BE2C (cell line): ENCODE measurements around the gene AUTS2.

ENCODE experiments used
- DNase-seq: peaks from one replicate; pipeline ENCODE4 v3.0.0-alpha.2; 2020
- H3K27me3 ChIP-seq: fragments of 250-450 bp; sonication (Bioruptor Pico); 2 replicates; pipeline ENCODE4 v1.5.1; 2020; ENCODE audit warnings: mild to moderate bottlenecking
- H3K36me3 ChIP-seq: fragments of 250-450 bp; sonication (Bioruptor Pico); 2 replicates; pipeline ENCODE4 v1.5.1; 2020; ENCODE audit warnings: mild to moderate bottlenecking
- H3K4me1 ChIP-seq: fragments of 250-450 bp; sonication (Bioruptor Pico); 2 replicates; pipeline ENCODE4 v1.5.1; 2020
- H3K4me3 ChIP-seq: 2 replicates; pipeline ENCODE4 v1.5.1; 2011; ENCODE audit warnings: low read depth, low read length
- H3K9me3 ChIP-seq: fragments of 250-450 bp; sonication (Bioruptor Pico); 2 replicates; pipeline ENCODE4 v1.5.1; 2020
- TF ChIP-seq, protein P1 (sequence below): IDR thresholded peaks from 2 replicates; pipeline ENCODE4 v1.5.1; 2012; ENCODE audit warnings: mild to moderate bottlenecking, low read depth, low read length

AUTS2 gene

GRCh38 chr7:69795932-69796331 is 197.7 kb downstream of the AUTS2 start:
- H3K27me3 ChIP-seq: no peaks in the 10 kb centered on the region
- H3K36me3 ChIP-seq: no peaks in the 10 kb centered on the region
- peaks cover 20% of the 10 kb centered on the region for H3K4me1 ChIP-seq
- TF ChIP-seq, protein P1, sequence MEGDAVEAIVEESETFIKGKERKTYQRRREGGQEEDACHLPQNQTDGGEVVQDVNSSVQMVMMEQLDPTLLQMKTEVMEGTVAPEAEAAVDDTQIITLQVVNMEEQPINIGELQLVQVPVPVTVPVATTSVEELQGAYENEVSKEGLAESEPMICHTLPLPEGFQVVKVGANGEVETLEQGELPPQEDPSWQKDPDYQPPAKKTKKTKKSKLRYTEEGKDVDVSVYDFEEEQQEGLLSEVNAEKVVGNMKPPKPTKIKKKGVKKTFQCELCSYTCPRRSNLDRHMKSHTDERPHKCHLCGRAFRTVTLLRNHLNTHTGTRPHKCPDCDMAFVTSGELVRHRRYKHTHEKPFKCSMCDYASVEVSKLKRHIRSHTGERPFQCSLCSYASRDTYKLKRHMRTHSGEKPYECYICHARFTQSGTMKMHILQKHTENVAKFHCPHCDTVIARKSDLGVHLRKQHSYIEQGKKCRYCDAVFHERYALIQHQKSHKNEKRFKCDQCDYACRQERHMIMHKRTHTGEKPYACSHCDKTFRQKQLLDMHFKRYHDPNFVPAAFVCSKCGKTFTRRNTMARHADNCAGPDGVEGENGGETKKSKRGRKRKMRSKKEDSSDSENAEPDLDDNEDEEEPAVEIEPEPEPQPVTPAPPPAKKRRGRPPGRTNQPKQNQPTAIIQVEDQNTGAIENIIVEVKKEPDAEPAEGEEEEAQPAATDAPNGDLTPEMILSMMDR: no peak
- no peaks in the 10 kb centered on the region for H3K9me3 ChIP-seq
- H3K4me3 ChIP-seq: no peak overlapping the region
- no peak for DNase-seq

DNA sequence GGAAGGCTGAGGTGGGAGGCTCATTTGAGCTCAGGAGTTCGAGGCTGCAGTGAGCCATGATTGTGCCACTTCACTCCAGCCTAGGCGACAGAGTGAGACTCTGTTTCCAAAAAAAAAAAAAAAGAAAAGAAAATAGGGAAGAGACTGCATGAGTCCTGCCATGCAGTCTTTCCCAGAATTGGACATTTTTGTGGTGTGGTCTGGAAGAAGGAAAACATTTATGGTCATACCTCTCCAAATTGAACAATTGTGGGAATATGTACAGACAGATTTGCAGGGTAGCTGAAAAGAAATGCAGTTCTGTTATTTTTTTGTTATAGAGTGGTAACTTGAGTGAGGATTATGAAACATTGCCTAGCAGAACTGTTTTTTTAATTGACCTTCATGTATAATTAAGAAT is 198.1 kb downstream of the AUTS2 start:
- peaks cover 19% of the 10 kb centered on the region for H3K4me1 ChIP-seq
- TF ChIP-seq, protein P1: no peak
- no peak overlapping the region for H3K4me3 ChIP-seq
- no peaks in the 10 kb centered on the region for H3K27me3 ChIP-seq
- H3K9me3 ChIP-seq: no peaks in the 10 kb centered on the region
- H3K36me3 ChIP-seq: no peaks in the 10 kb centered on the region
- DNase-seq: no peak

- Histone ChIP-seq H3K4me3 (no peak overlapping the region), H3K4me1 (peaks cover 31% of the 10 kb centered on the region), H3K36me3 (no peaks in the 10 kb centered on the region), H3K9me3 (no peaks in the 10 kb centered on the region), H3K27me3 (no peaks in the 10 kb centered on the region)
- TF ChIP-seq, protein P1: no peak
- no peak for DNase-seq
Measured at GRCh38 chr7:69799048-69799697, 200.9 kb downstream of the AUTS2 start.

DNA sequence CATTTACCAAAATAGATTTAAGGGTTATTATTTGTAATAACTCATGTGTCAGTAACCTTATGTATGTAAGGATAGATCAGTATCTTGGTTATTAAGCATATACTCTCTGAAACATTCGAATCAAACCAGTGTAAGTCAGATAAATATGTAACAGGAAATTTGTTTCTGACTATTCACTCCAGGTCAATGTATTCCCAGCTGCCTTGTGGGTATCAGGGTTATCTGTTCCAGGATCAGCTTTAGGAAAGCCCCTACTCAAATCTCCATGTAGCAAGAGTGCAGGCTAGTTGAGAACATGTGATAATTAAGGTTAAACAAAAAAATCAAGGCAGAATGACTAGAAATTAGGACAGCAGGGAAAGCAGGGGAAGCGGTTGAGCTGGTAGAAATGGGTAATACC is 201.7 kb downstream of the AUTS2 start:
- no peak overlapping the region for H3K4me3 ChIP-seq
- H3K9me3 ChIP-seq: no peaks in the 10 kb centered on the region
- no peaks in the 10 kb centered on the region for H3K36me3 ChIP-seq
- TF ChIP-seq, protein P1: no peak
- no peaks in the 10 kb centered on the region for H3K27me3 ChIP-seq
- peaks cover 31% of the 10 kb centered on the region for H3K4me1 ChIP-seq
- DNase-seq: no peak

- H3K9me3 ChIP-seq: no peaks in the 10 kb centered on the region
- no peaks in the 10 kb centered on the region for H3K36me3 ChIP-seq
- no peaks in the 10 kb centered on the region for H3K27me3 ChIP-seq
- TF ChIP-seq, protein P1: no peak
- peaks cover 31% of the 10 kb centered on the region for H3K4me1 ChIP-seq
- DNase-seq: peak; percentile 67
- no peak overlapping the region for H3K4me3 ChIP-seq
Measured at GRCh38 chr7:69800495-69800894, 202.2 kb downstream of the AUTS2 start.

GRCh38 chr7:69801729-69802682 is 203.7 kb downstream of the AUTS2 start:
- Histone ChIP-seq H3K36me3 (no peaks in the 10 kb centered on the region), H3K9me3 (no peaks in the 10 kb centered on the region), H3K27me3 (no peaks in the 10 kb centered on the region), H3K4me3 (no peak overlapping the region), H3K4me1 (peaks cover 31% of the 10 kb centered on the region)
- TF ChIP-seq, protein P1: no peak
- no peak for DNase-seq
